ENCODE data around the gene TBX4. TPM values are rescaled to one million over a fixed set of nuclear protein-coding genes. Genes with fewer than 3 reads are reported as not detected.

The TBX4 gene
- total RNA-seq, 3 donors from 2014 or later = not detected

DNA sequence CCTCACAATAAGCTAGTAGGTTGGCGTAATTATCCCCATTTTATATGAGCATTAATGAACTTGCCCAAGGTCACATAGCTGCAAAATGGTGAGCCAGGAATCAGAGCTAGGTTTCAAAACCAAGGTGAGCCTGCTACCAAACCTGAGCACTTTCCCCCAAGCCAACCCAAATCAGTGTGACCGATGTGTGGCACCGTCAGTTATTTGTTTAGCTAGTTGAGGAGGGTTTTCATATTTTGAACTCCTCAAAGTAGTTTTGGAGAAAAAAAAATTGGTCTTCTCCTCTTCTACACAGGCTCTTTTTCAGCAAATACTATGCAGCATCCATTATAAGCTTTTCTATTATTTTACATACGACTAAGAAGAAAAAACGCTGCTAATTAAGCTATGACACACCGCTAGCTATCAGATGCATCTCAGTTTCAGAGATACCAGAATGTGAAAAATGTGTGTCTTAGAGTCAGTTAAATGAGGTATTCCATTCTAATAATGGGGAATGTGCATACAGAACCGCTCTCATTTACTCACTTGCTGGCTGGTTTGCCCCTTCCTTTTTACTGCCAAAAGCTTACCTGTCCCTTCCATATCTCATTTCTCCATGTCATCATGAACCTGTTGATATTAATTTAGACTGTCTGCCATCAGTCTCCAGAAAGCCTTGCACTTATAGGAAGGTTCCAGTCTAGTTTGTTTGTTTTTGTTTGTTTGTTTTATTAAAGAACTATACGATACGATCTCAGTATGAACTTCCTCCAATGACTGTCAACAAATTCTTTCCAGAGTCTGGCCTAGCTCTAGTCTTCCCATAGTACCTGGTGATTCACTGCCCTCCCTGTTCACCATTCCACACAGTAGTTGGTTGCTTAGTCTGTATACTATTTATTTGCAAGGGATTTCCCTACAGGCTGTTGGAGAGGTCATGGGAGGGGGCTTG is 2.2 kb upstream of the TBX4 start:
- DNase-seq = no peak
- intact Hi-C loops (cut with DNase I, micrococcal nuclease) = no loop called here

DNA sequence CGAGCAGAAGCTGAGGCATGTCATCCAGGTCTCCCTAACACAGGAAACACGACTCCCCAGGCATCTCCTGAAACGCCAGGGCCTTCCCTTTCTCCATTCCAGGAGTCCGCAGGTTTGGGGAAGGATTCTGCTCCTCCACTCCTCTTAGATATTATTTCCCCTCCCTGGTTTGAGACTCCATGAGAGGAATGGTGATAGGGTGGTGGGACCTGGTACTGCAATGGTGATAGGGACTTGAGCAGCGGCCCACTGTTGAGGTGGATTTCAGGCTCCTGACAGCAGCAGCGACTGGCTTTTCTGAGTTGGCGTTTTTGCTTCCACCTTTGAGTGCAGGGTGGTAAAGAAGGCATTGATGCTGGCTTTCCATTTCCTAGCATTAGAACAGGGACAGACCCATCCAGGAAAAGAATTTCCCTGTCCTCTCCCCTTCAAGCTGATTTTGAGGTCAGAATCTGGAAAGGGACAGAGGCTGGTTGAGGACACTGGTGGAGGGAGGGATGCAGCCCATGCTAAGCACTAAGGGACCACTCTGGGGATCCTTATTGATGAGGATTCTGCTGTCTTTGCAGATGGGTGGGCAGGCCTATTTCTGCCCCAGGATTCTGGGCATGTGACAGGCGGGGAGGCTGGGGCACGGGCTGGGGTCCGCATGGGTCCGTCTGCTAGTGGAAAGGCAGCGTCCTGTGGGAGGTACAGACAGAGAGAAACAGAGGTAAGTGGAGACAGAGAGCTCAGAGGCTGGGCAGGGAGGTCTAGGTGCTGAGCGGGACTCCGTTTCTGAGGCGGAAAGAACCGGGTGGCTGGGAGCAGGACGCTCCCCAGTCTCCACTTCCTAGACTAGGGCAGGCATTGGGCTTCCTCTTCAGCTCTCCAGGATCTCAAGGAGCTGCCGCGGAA is 1.3 kb upstream of the TBX4 start:
- peaks cover 18% of the 10 kb centered on the region for H3K4me1 ChIP-seq (ENCODE audit: low read depth)
- no peaks in the 10 kb centered on the region for H3K9me3 ChIP-seq
- DNase-seq = no peak
- intact Hi-C loops (cut with DNase I, micrococcal nuclease) = no loop called here
- no peaks in the 10 kb centered on the region for H3K36me3 ChIP-seq (ENCODE audit: low read depth)
- H3K4me3 ChIP-seq = no peak overlapping the region
- TF ChIP-seq, protein P1, sequence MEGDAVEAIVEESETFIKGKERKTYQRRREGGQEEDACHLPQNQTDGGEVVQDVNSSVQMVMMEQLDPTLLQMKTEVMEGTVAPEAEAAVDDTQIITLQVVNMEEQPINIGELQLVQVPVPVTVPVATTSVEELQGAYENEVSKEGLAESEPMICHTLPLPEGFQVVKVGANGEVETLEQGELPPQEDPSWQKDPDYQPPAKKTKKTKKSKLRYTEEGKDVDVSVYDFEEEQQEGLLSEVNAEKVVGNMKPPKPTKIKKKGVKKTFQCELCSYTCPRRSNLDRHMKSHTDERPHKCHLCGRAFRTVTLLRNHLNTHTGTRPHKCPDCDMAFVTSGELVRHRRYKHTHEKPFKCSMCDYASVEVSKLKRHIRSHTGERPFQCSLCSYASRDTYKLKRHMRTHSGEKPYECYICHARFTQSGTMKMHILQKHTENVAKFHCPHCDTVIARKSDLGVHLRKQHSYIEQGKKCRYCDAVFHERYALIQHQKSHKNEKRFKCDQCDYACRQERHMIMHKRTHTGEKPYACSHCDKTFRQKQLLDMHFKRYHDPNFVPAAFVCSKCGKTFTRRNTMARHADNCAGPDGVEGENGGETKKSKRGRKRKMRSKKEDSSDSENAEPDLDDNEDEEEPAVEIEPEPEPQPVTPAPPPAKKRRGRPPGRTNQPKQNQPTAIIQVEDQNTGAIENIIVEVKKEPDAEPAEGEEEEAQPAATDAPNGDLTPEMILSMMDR (IDR thresholded peaks at IDR 0.05) = no peak
- ATAC-seq = no peak

More for the DNA sequence above, 2.2 kb upstream of the TBX4 start:
- ATAC-seq = no peak
- Histone ChIP-seq H3K4me3 (no peak overlapping the region), H3K4me1 (ENCODE audit: low read depth) (peaks cover 17% of the 10 kb centered on the region), H3K9me3 (no peaks in the 10 kb centered on the region), H3K36me3 (ENCODE audit: low read depth) (no peaks in the 10 kb centered on the region)
- TF ChIP-seq, protein P1 (IDR thresholded peaks at IDR 0.05) = no peak

DNA sequence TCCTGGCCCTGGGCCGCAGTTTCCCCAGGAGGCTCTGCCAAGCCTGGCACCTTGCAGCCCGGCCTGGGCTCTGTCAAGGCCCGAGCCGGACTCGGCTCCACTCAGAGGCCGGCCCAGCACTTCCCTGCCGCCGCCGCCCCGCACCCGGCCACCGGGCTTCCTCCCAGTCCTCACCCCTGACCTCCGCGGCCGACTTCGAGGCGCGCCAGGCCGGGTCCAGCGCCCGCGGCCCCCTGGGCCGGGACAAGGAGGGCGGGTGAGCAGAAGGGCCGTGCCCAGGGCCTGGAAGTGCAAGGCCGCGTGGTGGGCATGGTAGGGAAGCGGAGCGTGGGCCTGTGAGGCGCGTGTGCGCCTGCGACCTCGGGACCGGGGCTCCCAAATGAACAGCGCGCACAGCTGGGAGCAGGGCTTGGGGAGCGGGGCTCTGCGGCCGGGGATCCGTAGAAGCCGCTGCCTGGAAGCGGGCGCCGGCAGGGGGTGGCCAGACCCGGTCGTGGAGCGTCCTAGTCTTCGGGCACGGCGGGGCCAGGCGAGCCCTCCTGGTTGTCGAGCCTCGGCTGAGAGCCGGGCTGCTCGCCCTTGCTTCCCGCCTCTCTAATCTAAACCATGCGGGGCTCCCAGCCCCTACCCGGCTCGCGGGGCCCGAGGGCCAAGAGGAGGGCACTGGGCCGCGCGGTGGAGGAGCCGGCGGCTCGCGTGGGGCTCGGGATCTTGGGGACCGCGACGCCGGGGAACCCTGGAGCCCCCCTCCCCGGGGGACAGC is 503 bp upstream of the TBX4 start:
- intact Hi-C loops (cut with DNase I, micrococcal nuclease) = no loop called here

DNA sequence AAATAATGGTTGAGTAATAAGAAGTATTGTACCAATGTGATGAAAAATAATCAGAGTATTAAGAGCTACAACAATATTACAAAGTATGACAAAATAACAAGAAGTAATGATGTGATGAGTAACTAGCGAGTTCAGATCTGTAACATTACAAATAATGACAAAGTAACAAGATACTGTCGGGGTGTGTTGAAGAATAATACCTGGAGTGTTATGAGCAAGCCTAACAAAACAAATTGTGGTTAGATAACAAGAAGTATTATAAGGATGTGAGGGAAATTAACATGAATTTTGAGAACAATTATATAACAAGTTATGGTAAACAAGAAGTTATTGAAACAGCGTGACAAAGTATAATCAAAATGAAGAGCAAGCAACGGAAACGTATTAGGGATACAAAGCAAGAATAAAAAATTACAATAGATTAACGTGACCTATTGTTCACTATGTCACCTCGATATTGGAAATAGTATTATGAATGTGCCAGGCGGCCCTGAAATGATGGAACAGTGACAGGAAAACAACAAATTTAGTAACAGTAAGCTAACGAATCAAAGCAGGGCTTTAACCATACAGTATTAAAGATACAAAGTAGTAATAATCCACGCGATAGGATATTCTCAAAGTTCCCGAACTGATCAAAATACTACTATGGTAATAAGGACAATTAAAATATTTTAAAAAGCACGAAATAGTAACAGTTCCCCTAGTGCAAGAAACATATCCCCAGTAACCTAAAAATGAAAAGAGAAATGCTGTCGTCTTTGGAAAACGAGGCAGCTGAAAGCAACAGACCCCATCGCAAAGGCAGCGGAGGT is 1.6 kb downstream of the TBX4 start:
- intact Hi-C loops (cut with DNase I, micrococcal nuclease) = no loop called here
- H3K4me1 ChIP-seq (ENCODE audit: low read depth) = peaks cover 18% of the 10 kb centered on the region

More for the DNA sequence above, 503 bp upstream of the TBX4 start:
- Histone ChIP-seq H3K9me3 (no peaks in the 10 kb centered on the region), H3K4me3 (no peak overlapping the region), H3K4me1 (ENCODE audit: low read depth) (peaks cover 18% of the 10 kb centered on the region), H3K36me3 (ENCODE audit: low read depth) (no peaks in the 10 kb centered on the region)
- ATAC-seq = no peak
- DNase-seq = no peak
- TF ChIP-seq, protein P1 (IDR thresholded peaks at IDR 0.05) = no peak

More for the DNA sequence above, 1.6 kb downstream of the TBX4 start:
- no peaks in the 10 kb centered on the region for H3K36me3 ChIP-seq (ENCODE audit: low read depth)
- no peak for ATAC-seq
- no peaks in the 10 kb centered on the region for H3K9me3 ChIP-seq
- DNase-seq = no peak
- TF ChIP-seq, protein P1 (IDR thresholded peaks at IDR 0.05) = no peak
- no peak overlapping the region for H3K4me3 ChIP-seq
